ENCODE data around the gene NOPCHAP1.

DNA sequence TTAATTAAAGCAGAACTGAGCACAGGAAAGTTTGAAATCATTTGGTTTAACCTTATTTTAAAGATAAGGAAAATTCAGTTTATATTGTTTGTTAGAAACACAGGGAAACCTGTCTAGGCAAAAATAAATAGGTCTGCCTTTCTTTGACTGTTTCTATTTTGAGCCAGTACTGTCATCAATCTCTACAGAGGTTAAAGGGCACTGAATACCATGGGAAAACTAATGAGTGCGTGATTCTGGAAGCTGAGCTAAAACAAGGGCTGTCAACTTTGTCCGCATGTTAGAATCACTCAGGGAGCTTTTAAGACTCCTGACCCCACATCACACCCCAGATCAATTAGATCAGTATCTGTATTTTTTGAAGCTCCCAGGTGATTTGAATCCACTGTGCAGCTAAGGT is 38.8 kb downstream of the NOPCHAP1 start:
- TF ChIP-seq HDGF (IDR thresholded peaks at IDR 0.05; ENCODE audit: borderline replicate concordance) (no peak), NFRKB (IDR thresholded peaks at IDR 0.05) (no peak), L3MBTL2 (conservative IDR thresholded peaks at IDR 0.05) (no peak), SP1 (IDR thresholded peaks at IDR 0.05) (no peak), TARDBP (IDR thresholded peaks at IDR 0.05) (no peak), ARNT (IDR thresholded peaks at IDR 0.05) (no peak), SUZ12 (IDR thresholded peaks at IDR 0.05) (no peak), LEF1 (IDR thresholded peaks at IDR 0.05; ENCODE audit: borderline replicate concordance) (no peak)
